ENCODE data around the gene FAAP24.
"Not testable (repeated sequence)": the region's sequence is repeated elsewhere in the genome, so short reads cannot be mapped to it uniquely, and the experiment has no call there.

The FAAP24 gene

DNA sequence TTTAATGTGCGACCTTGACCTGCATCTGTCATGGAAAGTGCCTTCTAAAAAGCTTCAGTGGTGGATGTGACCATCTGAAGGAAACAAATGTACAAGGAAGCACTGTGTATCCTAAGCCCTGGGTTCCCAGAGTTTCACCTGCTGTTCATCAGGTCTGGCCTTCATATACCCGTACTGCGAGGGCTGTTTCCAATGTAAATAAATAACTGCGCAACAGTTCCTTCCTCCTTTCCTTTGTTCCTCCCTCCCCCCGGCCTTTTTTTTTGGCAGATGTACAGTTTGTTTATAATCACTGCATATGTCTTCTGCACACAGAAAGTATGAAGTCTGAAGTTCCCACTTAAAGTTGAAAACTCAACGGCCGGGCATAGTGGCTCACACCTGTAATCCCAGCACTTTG is 5.2 kb downstream of the FAAP24 start:
- no peak overlapping the region for H3K4me3 ChIP-seq (ENCODE audit: control insufficient read depth, low read depth, low read length)
- TF ChIP-seq, protein P1, sequence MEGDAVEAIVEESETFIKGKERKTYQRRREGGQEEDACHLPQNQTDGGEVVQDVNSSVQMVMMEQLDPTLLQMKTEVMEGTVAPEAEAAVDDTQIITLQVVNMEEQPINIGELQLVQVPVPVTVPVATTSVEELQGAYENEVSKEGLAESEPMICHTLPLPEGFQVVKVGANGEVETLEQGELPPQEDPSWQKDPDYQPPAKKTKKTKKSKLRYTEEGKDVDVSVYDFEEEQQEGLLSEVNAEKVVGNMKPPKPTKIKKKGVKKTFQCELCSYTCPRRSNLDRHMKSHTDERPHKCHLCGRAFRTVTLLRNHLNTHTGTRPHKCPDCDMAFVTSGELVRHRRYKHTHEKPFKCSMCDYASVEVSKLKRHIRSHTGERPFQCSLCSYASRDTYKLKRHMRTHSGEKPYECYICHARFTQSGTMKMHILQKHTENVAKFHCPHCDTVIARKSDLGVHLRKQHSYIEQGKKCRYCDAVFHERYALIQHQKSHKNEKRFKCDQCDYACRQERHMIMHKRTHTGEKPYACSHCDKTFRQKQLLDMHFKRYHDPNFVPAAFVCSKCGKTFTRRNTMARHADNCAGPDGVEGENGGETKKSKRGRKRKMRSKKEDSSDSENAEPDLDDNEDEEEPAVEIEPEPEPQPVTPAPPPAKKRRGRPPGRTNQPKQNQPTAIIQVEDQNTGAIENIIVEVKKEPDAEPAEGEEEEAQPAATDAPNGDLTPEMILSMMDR (conservative IDR thresholded peaks at IDR 0.05; ENCODE audit: control insufficient read depth, insufficient read depth, low read depth, low read length), result no peak
- DNase-seq (ENCODE audit: low read depth), result no peak

DNA sequence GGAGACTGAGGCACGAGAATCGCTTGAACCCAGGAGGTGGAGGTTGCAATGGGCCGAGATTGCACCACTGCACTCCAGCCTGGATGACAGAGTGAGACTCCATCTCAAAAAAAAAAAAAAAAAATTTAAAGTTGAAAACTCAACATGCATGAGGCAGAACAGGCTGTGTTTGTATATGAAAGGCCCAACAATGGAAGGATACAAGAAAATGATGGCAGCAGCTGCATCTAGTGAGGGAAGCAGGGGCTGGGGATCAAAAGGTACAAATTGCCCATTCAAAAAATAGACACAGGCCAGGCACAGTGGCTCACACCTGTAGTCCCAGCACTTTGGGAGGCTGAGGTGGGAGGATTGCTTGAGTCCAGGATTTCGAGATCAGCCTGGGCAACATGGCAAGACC is 5.8 kb downstream of the FAAP24 start:
- H3K4me3 ChIP-seq (ENCODE audit: control insufficient read depth, low read depth, low read length); DNase-seq (ENCODE audit: low read depth): not testable (repeated sequence)

DNA sequence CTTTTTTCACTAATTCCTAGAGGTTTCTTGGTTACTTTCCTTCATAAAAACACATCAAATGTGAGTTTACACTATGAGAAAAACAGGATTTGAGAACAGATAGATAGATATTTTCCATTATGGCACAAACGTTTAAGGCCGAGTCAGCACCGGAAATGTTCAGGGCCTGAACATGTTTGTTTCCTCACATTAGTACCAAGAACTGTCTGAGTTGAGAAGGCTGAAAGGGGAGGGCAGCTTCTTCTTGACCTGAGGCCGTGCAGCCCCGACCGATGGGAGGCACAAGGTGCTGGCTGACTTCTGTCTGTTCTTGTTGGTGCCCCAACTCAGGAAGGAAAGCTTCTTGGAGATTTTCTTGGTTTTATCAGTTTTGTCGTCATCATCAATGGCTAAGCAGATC is 7.8 kb downstream of the FAAP24 start:
- not testable (repeated sequence) for DNase-seq (ENCODE audit: low read depth)

DNA sequence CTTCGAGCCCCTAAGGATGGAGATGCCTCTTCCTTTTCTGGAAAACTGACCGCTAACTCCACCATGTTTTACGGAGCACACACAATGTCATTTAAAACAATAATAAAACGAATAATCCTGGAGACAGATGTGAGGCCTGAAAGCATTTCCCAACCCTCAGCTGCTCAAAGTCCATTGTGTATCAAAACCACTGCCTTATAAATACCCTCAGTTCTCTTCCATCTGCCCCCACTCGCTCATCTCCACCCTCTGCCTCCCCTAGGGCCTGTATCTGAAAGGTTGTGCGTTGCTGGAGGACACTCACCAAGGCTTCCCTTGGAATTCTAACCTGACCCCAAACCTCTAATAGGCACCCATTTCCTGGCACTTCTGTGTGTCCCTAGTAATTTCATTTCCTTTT is 10.4 kb downstream of the FAAP24 start:
- not testable (repeated sequence) for H3K4me3 ChIP-seq (ENCODE audit: control insufficient read depth, low read depth, low read length); DNase-seq (ENCODE audit: low read depth)

More for the DNA sequence above, 7.8 kb downstream of the FAAP24 start:
- H3K4me3 ChIP-seq (ENCODE audit: control insufficient read depth, low read depth, low read length), result not testable (repeated sequence)

GRCh38 chr19:32988254-32988653 is 16.2 kb downstream of the FAAP24 start:
- DNase-seq (ENCODE audit: low read depth); H3K4me3 ChIP-seq (ENCODE audit: control insufficient read depth, low read depth, low read length): not testable (repeated sequence)

GRCh38 chr19:32988724-32989123 is 16.7 kb downstream of the FAAP24 start:
- TF ChIP-seq, protein P1 (conservative IDR thresholded peaks at IDR 0.05; ENCODE audit: control insufficient read depth, insufficient read depth, low read depth, low read length), result no peak
- H3K4me3 ChIP-seq (ENCODE audit: control insufficient read depth, low read depth, low read length), result no peak overlapping the region
- DNase-seq (ENCODE audit: low read depth), result no peak

DNA sequence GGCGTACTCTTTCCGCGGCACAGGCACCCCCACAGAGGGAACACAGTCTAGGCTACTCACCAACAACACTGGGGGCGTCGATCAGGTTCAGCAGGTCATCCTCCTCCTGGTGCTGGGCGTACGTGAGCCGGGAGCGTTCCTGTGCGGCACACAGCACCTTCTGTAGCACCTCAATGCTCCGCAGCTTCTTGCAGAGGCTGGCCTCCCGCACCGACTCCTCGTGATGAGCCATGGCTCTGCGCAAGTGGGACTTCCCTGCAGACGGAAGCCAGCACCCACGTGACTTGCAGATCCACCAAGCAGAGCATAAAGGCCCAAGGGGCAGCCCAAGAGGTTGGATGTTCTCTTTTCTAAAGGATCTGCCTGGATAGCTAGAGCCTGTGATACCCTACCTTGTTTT is 23.9 kb downstream of the FAAP24 start:
- not testable (repeated sequence) for DNase-seq (ENCODE audit: low read depth)

DNA sequence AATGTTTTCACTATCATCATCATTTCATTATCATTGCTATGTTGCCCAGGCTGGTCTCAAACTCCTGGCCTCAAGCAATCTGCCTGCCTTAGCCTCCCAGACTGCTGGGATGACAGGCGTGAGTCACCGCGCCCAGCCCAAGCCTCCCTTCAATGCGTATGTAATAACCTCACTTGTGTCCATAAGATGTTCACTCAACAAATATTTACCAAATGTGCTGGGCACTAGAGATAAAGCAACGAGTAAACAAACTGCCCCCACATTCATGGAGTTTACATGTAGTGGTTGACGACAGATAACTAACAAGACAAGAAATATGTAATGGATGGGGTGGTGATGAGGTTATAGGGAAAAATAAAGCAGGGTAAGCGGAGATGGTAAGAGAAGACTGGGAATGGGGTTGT is 25.0 kb downstream of the FAAP24 start:
- DNase-seq (ENCODE audit: low read depth); H3K4me3 ChIP-seq (ENCODE audit: control insufficient read depth, low read depth, low read length): not testable (repeated sequence)

More for the DNA sequence above, 23.9 kb downstream of the FAAP24 start:
- not testable (repeated sequence) for H3K4me3 ChIP-seq (ENCODE audit: control insufficient read depth, low read depth, low read length)

DNA sequence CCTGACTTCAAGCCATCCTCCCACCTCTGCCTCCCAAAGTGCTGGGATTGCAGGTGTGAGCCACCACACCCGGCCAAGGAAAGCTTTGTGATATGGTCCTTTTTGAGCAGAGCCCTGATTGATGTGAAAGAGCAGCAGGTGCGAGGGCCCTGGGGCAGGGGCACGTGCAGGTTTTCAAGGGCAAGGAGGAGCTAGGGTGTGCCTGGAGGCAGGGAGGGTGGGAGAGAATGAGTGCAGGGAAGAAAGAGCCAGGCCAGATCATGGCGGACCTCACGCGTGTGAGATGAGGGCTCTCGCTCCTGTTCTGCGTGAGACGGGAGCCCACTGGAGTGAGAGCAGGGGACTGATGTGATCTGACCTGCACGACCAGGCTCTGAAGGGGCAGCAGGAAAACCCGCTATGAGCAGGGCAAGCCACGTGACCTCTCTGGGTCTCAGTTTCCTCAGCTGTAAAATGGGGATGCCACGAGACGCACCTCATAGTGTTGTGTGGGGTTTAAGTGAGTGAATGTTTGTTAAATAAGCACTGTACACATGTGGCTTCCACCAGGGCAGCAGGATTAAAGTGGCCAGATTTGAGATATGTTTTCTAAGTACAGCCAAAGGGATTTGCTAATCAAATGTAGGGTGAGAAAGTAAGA is 25.8 kb downstream of the FAAP24 start:
- H3K4me3 ChIP-seq (ENCODE audit: control insufficient read depth, low read depth, low read length), result no peak overlapping the region
- no peak for DNase-seq (ENCODE audit: low read depth)
- TF ChIP-seq, protein P1 (conservative IDR thresholded peaks at IDR 0.05; ENCODE audit: control insufficient read depth, insufficient read depth, low read depth, low read length), result no peak

GRCh38 chr19:32998722-32999121 is 26.7 kb downstream of the FAAP24 start:
- no peak for DNase-seq (ENCODE audit: low read depth)
- TF ChIP-seq, protein P1 (conservative IDR thresholded peaks at IDR 0.05; ENCODE audit: control insufficient read depth, insufficient read depth, low read depth, low read length), result no peak
- H3K4me3 ChIP-seq (ENCODE audit: control insufficient read depth, low read depth, low read length), result no peak overlapping the region

Measured in fibroblast of mammary gland (primary cell).